ENCODE results near the gene TREX2. TPM values are rescaled to one million over a fixed set of nuclear protein-coding genes. Genes with fewer than 3 reads are reported as not detected.

The TREX2 gene, protein sequence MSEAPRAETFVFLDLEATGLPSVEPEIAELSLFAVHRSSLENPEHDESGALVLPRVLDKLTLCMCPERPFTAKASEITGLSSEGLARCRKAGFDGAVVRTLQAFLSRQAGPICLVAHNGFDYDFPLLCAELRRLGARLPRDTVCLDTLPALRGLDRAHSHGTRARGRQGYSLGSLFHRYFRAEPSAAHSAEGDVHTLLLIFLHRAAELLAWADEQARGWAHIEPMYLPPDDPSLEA
- total RNA-seq = 1.2 TPM
- long read RNA-seq, partial matches to known transcripts = 8 of 11 reads
- long read RNA-seq, other reads (novel, unspliced or antisense) = 3 of 11 reads

- no peaks in the 10 kb centered on the region for H3K27me3 ChIP-seq
- H3K27ac ChIP-seq = no peak within 1 kb of the TSS
- H3K4me1 ChIP-seq = no peaks in the 10 kb centered on the region
- H3K9me3 ChIP-seq = no peaks in the 10 kb centered on the region
- H3K4me3 ChIP-seq = no peak within 1 kb of the TSS
- TF ChIP-seq, protein P1, sequence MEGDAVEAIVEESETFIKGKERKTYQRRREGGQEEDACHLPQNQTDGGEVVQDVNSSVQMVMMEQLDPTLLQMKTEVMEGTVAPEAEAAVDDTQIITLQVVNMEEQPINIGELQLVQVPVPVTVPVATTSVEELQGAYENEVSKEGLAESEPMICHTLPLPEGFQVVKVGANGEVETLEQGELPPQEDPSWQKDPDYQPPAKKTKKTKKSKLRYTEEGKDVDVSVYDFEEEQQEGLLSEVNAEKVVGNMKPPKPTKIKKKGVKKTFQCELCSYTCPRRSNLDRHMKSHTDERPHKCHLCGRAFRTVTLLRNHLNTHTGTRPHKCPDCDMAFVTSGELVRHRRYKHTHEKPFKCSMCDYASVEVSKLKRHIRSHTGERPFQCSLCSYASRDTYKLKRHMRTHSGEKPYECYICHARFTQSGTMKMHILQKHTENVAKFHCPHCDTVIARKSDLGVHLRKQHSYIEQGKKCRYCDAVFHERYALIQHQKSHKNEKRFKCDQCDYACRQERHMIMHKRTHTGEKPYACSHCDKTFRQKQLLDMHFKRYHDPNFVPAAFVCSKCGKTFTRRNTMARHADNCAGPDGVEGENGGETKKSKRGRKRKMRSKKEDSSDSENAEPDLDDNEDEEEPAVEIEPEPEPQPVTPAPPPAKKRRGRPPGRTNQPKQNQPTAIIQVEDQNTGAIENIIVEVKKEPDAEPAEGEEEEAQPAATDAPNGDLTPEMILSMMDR (IDR thresholded peaks at IDR 0.05) = no peak
- no peaks in the 10 kb centered on the region for H3K36me3 ChIP-seq
- intact Hi-C loops (cut with DNase I) = no loop called here
- ATAC-seq (no peak), DNase-seq (no peak)
Observed at GRCh38 chrX:153445856-153446635, at the start of gene TREX2. TREX2 (minus strand) TSS chrX:153446056; CDS start chrX:153445430, 626 bp downstream.

DNA sequence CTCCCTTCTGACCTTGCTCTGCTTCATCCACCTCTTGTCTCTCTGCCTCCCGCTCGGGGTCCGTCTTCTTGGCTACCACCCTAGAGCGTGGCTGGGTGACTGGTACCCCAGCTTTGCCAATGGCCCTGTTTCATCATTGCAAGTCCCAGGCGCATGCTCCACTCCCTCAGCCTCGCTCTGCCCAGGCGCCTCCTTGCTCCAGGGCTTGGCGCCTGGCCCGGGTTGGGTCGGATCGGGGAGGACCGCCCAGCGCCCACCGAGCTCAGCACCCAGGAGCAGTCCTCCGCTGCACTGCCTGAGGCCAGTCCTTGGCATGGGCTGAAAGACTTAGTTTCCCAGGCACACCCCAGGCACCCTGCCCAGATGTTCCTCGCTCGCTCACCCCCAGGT, 49.5 kb upstream of the TREX2 start:
- no peaks in the 10 kb centered on the region for H3K9me3 ChIP-seq
- peak overlapping the region; percentile 30 for H3K27ac ChIP-seq
- H3K4me1 ChIP-seq = no peaks in the 10 kb centered on the region
- H3K27me3 ChIP-seq = no peaks in the 10 kb centered on the region
- peak; percentile 15 for ATAC-seq
- TF ChIP-seq, protein P1 (IDR thresholded peaks at IDR 0.05) = no peak
- H3K4me3 ChIP-seq = peak overlapping the region; percentile 40
- intact Hi-C loops (cut with DNase I) = no loop called here
- H3K36me3 ChIP-seq = no peaks in the 10 kb centered on the region
- no peak for DNase-seq

DNA sequence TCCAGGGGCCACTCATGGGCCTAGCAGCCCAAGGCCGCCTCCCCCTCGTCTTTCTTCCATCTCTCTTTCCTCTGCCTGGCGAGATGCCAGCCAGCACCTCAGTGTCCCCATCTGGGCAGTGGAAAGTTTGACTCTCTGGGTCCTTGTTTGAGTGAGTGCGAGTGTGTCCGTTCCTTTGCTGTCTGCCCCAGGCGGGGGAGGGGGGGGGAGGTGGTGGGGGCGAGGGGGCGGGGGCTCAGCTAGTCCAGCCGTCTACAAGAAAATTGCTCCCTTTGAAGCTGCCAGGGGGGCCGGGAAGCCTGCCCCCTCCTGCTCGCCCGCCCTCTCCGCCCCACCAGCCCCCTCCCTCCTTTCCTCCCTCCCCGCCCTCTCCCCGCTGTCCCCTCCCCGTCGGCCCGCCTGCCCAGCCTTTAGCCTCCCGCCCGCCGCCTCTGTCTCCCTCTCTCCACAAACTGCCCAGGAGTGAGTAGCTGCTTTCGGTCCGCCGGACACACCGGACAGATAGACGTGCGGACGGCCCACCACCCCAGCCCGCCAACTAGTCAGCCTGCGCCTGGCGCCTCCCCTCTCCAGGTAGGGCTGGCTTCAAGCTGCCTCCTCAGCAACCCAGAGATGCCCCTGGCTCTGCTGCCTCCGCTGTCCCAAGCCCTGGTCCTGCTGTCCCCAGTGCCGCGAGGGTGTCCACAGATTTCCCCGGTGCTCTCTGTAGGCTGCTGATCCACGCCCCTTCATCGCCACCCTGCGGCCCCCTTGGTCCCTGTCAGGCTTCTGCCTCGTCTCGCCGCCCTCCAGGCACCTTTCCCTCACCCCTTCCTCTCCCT, 48.9 kb upstream of the TREX2 start, which contains the start of gene BGN:
Gene BGN, plus strand, starts transcription at position 440 of the 821 bp plus-strand sequence. CDS start 9,652 bp downstream, outside the sequence.
- ATAC-seq (peak; percentile 43), DNase-seq (no peak)
- no peaks in the 10 kb centered on the region for H3K4me1 ChIP-seq
- no peaks in the 10 kb centered on the region for H3K36me3 ChIP-seq
- H3K9me3 ChIP-seq = no peaks in the 10 kb centered on the region
- H3K4me3 ChIP-seq = peak within 1 kb of the TSS; percentile 40
- H3K27me3 ChIP-seq = no peaks in the 10 kb centered on the region
- H3K27ac ChIP-seq = peak within 1 kb of the TSS; percentile 30
- TF ChIP-seq, protein P1 (IDR thresholded peaks at IDR 0.05) = peak; percentile 28
- intact Hi-C loops (cut with DNase I) = no loop called here

DNA sequence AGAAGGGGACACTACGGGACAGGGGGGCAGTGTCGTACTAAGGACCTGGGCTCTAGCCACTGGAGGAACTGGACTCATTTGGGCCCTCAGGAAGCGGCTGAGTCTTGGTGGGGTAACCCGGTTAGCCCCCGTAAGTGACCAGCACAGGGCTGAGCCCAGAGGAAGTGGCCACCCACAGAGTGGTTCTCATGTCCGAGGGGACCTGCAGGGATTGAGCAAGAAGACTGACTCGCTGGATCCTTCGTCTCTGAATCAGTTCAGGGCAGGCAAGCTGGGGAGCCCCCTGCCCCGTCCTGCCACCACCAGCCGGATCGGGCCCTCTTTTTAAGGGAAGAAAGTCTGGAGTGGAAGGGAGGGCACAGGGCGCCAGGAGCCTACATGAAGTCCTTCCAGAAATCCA, 48.2 kb upstream of the TREX2 start:
- intact Hi-C loops (cut with DNase I) = no loop called here
- Histone ChIP-seq H3K27ac (no peak overlapping the region), H3K4me1 (no peaks in the 10 kb centered on the region), H3K27me3 (no peaks in the 10 kb centered on the region), H3K4me3 (no peak overlapping the region), H3K36me3 (no peaks in the 10 kb centered on the region), H3K9me3 (no peaks in the 10 kb centered on the region)
- ATAC-seq = no peak
- no peak for DNase-seq
- TF ChIP-seq, protein P1 (IDR thresholded peaks at IDR 0.05) = no peak

- DNase-seq (no peak), ATAC-seq (no peak)
- TF ChIP-seq, protein P1 (IDR thresholded peaks at IDR 0.05) = no peak
- Histone ChIP-seq H3K4me3 (no peak overlapping the region), H3K4me1 (no peaks in the 10 kb centered on the region), H3K27me3 (no peaks in the 10 kb centered on the region), H3K27ac (no peak overlapping the region), H3K9me3 (no peaks in the 10 kb centered on the region), H3K36me3 (no peaks in the 10 kb centered on the region)
- intact Hi-C loops (cut with DNase I) = no loop called here
Observed at GRCh38 chrX:153493085-153493484, 47.2 kb upstream of the TREX2 start.

All from upper lobe of right lung (tissue), 1 donor.